HT1080 (cell line): ENCODE data around the gene CNPY2. TPM values are rescaled to one million over a fixed set of nuclear protein-coding genes. Genes with fewer than 3 reads are reported as not detected.

Experiments used
- small RNA-seq: library from RNA; depleted of rRNA; stranded (forward); fragments of <200 nt; gene quantifications from one replicate; pipeline ENCODE3, GENCODE V24; 2014
- total RNA-seq: library from RNA; depleted of rRNA; stranded (reverse); fragments of >200 nt; shearing (Covaris generic); gene quantifications from 2 replicates; pipeline ENCODE4 v1.2.3, GENCODE V29; 2014; rRNA removed

The CNPY2 gene
- total RNA-seq, 1 experiment from 2014 or later, result 85.4 TPM

Small RNA genes lying within 50 kb of the gene (small RNA-seq; reads per million reads assigned to genes)
- 0.07 reads per million for gene RNU7-40P

Other genes starting within 250 kb of the CNPY2 start
- 1.2 and 1.4 TPM in 2 replicates for gene ERBB3, start 235.8 kb downstream of the CNPY2 start, total RNA-seq
- 526 and 607 TPM in 2 replicates for gene PA2G4, start 211.4 kb downstream of the CNPY2 start, total RNA-seq
- 3,633 and 5,394 TPM in 2 replicates for gene RPL41, start 199.4 kb downstream of the CNPY2 start, total RNA-seq
- 2.7 and 5.6 TPM in 2 replicates for gene ZC3H10, start 197.7 kb downstream of the CNPY2 start, total RNA-seq
- 134 and 140 TPM in 2 replicates for gene ESYT1, start 187.7 kb downstream of the CNPY2 start, total RNA-seq
- gene MYL6B, start 163.4 kb downstream of the CNPY2 start, total RNA-seq, result 127 and 137 TPM in 2 replicates
- gene MYL6, start 157.6 kb downstream of the CNPY2 start, total RNA-seq, result 1,272 and 2,138 TPM in 2 replicates
- gene SMARCC2, start 126.5 kb downstream of the CNPY2 start, total RNA-seq, result 36.8 and 44.3 TPM in 2 replicates
- gene RNF41, start 94.1 kb downstream of the CNPY2 start, total RNA-seq, result 59.7 and 67.7 TPM in 2 replicates
- gene NABP2, start 91.6 kb downstream of the CNPY2 start, total RNA-seq, result 77.9 and 78.3 TPM in 2 replicates
- gene SLC39A5, start 85.9 kb downstream of the CNPY2 start, total RNA-seq, result 0.71 TPM in 1 of 2 replicates, not detected in the other
- 18.8 and 26.3 TPM in 2 replicates for gene ANKRD52, start 57.6 kb downstream of the CNPY2 start, total RNA-seq
- 18.3 and 19.4 TPM in 2 replicates for gene COQ10A, start 49.0 kb downstream of the CNPY2 start, total RNA-seq
- gene CS, start 15.7 kb downstream of the CNPY2 start, total RNA-seq, result 122 and 174 TPM in 2 replicates
- gene PAN2, start 18.0 kb upstream of the CNPY2 start, total RNA-seq, result 10.0 and 16.9 TPM in 2 replicates
- gene IL23A, start 22.9 kb upstream of the CNPY2 start, total RNA-seq, result 0.43 TPM in 1 of 2 replicates, not detected in the other
- 32.7 and 33.1 TPM in 2 replicates for gene STAT2, start 44.1 kb upstream of the CNPY2 start, total RNA-seq
- not detected in 2 replicates for gene APOF, start 46.9 kb upstream of the CNPY2 start, total RNA-seq
- 17.5 and 21.3 TPM in 2 replicates for gene TIMELESS, start 133.4 kb upstream of the CNPY2 start, total RNA-seq
- gene MIP, start 138.7 kb upstream of the CNPY2 start, total RNA-seq, result not detected in 2 replicates
- 2.3 and 2.9 TPM in 2 replicates for gene SPRYD4, start 152.6 kb upstream of the CNPY2 start, total RNA-seq
- not detected in 2 replicates for gene GLS2, start 172.2 kb upstream of the CNPY2 start, total RNA-seq
- gene RBMS2, start 205.8 kb upstream of the CNPY2 start, total RNA-seq, result 30.9 and 33.3 TPM in 2 replicates